Muscle layer of colon (tissue), 2 donors: ENCODE measurements around the gene ARMH3.
"Not testable (repeated sequence)": the region's sequence is repeated elsewhere in the genome, so short reads cannot be mapped to it uniquely, and the experiment has no call there.

Source experiments
- H3K27ac ChIP-seq: one replicate; pipeline ENCODE4 v1.7.0; 2013; ENCODE audit warnings: low read depth, mild to moderate bottlenecking, low read length, moderate library complexity
- H3K27me3 ChIP-seq, 2 donors: one replicate each; pipeline ENCODE4 v1.7.0; 2013; ENCODE audit warnings: low read length in 2 of 2, mild to moderate bottlenecking in 2 of 2; ENCODE audit not compliant: insufficient read depth in 2 of 2, control insufficient read depth in 1 of 2
- H3K36me3 ChIP-seq: one replicate; pipeline ENCODE4 v1.7.0; 2013; ENCODE audit warnings: mild to moderate bottlenecking, low read length; ENCODE audit not compliant: insufficient read depth
- H3K4me1 ChIP-seq: one replicate; pipeline ENCODE4 v1.7.0; 2013; ENCODE audit warnings: mild to moderate bottlenecking, low read length; ENCODE audit not compliant: insufficient read depth
- H3K4me3 ChIP-seq, 2 donors: one replicate each; pipeline ENCODE4 v1.7.0; 2013; ENCODE audit warnings: low read length in 2 of 2, low read depth in 1 of 2, mild to moderate bottlenecking in 1 of 2, moderate library complexity in 1 of 2
- H3K9ac ChIP-seq: one replicate; pipeline ENCODE4 v1.7.0; 2013; ENCODE audit warnings: low read length
- H3K9me3 ChIP-seq: one replicate; pipeline ENCODE4 v1.7.0; 2013; ENCODE audit warnings: mild to moderate bottlenecking, low read length
- donor health status: abdominal sarcoma.
- donor health status: Adenocarcinoma of cecum.

The ARMH3 gene

DNA sequence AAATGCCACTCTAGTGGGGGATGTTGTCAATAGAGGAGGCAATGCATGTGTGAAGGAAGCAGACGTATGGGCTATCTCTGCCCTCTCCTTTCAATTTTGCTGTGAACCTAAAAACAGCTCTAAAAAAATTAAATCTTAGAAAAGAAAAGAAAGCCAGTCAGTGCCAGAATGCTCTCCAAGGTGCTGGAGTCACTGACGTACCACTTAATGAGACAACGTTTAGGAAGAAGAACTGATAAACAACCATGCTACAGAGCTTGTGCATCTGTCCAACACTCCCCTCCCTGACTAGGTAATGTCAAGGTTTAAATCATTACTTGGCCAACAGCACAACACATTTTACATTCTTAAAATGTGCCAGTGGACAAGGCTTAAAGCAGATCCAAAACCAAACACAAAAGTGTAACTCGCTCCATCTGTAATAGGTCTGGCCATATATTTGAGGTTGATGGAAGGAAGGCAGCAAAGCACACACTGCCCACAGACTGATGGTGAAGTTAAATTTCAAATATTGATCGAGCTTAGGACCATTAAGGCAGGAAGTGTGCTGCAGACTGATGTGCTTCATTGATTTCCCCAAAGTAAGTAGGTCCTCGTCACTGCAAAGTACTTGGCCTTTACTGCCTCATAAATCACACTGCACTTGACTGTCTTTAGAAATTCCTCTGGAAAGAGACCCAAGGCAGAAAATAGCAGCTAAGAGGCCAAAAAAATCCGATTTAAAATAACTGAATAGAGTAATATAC, 15.5 kb downstream of the ARMH3 start:
- Histone ChIP-seq H3K36me3 (peaks cover 12% of the 10 kb centered on the region), H3K4me1 (peaks cover 5% of the 10 kb centered on the region), H3K4me3 (no peak overlapping the region), H3K9ac (no peak overlapping the region), H3K27me3 (no peaks in the 10 kb centered on the region), H3K27ac (no peak overlapping the region), H3K9me3 (no peaks in the 10 kb centered on the region)

DNA sequence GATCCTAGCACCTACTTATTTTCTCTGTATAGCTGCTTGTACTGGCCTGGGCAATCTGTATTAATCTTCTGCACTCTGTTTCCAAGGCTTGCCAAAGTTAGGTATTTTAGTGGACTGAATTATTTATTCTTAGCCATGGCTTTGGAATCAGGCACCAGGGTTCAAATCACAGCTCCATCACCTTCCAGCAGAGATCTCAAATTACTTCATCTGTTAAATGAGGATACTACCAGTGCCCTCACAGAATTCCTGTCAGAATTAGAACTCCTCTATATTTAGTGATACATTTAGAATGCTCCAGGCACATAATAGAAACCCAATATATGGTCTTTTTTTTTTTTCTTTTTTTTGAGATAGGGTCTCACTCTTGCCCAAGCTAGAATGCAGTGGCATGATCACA, 17.6 kb downstream of the ARMH3 start:
- Histone ChIP-seq H3K9ac (no peak overlapping the region), H3K27ac (no peak overlapping the region), H3K4me1 (peaks cover 5% of the 10 kb centered on the region), H3K36me3 (peaks cover 17% of the 10 kb centered on the region), H3K27me3 (no peaks in the 10 kb centered on the region), H3K9me3 (no peaks in the 10 kb centered on the region), H3K4me3 (no peak overlapping the region)

- not testable (repeated sequence) for H3K4me1 ChIP-seq, H3K9ac ChIP-seq, H3K9me3 ChIP-seq, H3K27ac ChIP-seq, H3K27me3 ChIP-seq, H3K4me3 ChIP-seq
- peaks cover 24% of the 10 kb centered on the region for H3K36me3 ChIP-seq
Observed at GRCh38 chr10:102035807-102036206, 20.2 kb downstream of the ARMH3 start.

- Histone ChIP-seq H3K9me3 (no peaks in the 10 kb centered on the region), H3K9ac (no peak overlapping the region), H3K4me3 (no peak overlapping the region), H3K27me3 (no peaks in the 10 kb centered on the region), H3K27ac (no peak overlapping the region), H3K4me1 (no peaks in the 10 kb centered on the region), H3K36me3 (peaks cover 27% of the 10 kb centered on the region)
Observed at GRCh38 chr10:102033787-102034186, 22.2 kb downstream of the ARMH3 start.

- Histone ChIP-seq H3K36me3 (peaks cover 41% of the 10 kb centered on the region), H3K4me1 (no peaks in the 10 kb centered on the region)
Observed at GRCh38 chr10:102027261-102027660, 28.7 kb downstream of the ARMH3 start.

DNA sequence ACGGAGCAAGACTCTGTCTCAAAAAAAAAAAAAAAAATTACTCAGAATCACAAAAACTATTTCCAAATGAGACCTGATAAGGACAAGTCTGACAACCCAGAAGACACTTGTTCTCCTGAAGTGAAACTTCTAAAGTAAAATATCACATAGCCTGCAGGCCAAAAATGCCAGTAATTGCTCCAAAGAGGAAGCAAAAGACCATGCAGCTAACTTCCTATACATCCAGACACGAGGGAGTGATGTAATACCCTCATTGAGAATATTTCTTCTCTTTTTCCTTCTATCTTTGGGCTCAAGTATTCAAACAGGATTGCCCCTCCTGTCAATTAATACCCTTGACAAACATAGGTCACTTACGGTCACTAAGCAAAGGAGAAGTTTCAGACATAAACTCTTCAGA, 31.2 kb downstream of the ARMH3 start:
- H3K27ac ChIP-seq: no peak overlapping the region
- no peaks in the 10 kb centered on the region for H3K27me3 ChIP-seq
- H3K4me3 ChIP-seq: no peak overlapping the region
- H3K36me3 ChIP-seq: peaks cover 35% of the 10 kb centered on the region
- H3K9me3 ChIP-seq: no peaks in the 10 kb centered on the region
- no peaks in the 10 kb centered on the region for H3K4me1 ChIP-seq
- no peak overlapping the region for H3K9ac ChIP-seq

More at GRCh38 chr10:102027261-102027660, 28.7 kb downstream of the ARMH3 start:
- Histone ChIP-seq H3K9ac (no peak overlapping the region), H3K9me3 (no peaks in the 10 kb centered on the region), H3K27ac (no peak overlapping the region), H3K4me3 (no peak overlapping the region), H3K27me3 (no peaks in the 10 kb centered on the region)

DNA sequence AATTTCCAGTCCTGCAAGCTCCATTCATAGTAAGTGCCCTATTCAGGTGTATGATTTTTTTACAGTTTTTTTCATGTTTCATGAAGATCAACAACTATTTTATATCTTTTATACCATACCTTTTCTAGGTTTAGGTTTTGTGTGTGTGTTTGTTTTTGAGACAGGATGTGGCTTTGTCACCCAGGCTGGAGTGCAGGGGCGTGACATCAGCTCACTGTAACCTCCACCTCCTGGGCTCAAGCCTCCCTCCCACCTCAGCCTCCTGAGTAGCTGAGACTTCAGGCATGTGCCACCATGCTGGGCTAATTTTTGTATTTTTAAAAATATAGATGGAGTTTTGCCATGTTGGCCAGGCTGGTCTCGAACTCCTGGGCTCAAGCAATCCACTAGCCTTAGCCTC, 35.0 kb downstream of the ARMH3 start:
- peaks cover 34% of the 10 kb centered on the region for H3K36me3 ChIP-seq
- no peak overlapping the region for H3K27ac ChIP-seq

DNA sequence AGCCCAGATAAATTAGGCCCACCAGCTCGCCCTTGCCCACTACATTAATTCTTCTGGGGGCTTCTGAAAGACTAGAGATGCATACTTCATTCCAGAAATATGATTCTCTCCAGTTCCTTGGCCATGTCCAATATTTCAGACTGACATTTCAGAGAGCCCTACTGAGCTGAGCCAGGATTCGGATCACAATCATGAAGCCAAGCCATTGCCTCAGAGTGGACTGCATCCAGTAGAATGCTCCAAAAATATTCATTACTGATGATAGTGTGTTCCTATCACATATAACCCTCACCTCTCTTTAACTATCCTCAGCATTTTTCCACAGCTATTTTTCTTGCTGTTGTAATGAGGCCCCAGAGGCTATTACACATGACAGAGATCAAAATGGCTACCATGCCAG, 38.7 kb downstream of the ARMH3 start:
- Histone ChIP-seq H3K4me1 (no peaks in the 10 kb centered on the region), H3K36me3 (peaks cover 38% of the 10 kb centered on the region), H3K9me3 (no peaks in the 10 kb centered on the region), H3K4me3 (no peak overlapping the region), H3K27me3 (no peaks in the 10 kb centered on the region), H3K27ac (no peak overlapping the region), H3K9ac (no peak overlapping the region)

More for the DNA sequence above, 35.0 kb downstream of the ARMH3 start:
- Histone ChIP-seq H3K4me1 (no peaks in the 10 kb centered on the region), H3K9ac (no peak overlapping the region), H3K27me3 (no peaks in the 10 kb centered on the region), H3K4me3 (no peak overlapping the region), H3K9me3 (no peaks in the 10 kb centered on the region)

DNA sequence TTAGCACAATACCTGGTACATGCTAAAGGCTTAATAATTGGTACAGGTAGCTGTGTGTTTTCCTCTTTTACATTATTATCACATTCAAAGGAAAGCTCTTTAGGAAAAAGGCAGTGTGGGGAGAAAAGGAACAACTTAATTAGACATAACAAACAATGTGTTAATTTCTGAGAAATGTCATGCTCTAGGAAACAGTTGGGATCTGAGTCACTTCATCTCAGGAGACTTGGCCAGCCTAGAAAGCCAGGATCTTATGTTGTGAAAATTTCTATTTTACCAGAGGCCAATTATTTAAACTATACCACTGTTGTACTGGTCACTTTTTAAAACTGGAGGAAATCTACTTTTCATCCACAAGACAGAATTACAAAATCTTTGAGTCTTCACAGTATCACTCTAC, 39.6 kb downstream of the ARMH3 start:
- no peaks in the 10 kb centered on the region for H3K9me3 ChIP-seq
- peaks cover 38% of the 10 kb centered on the region for H3K36me3 ChIP-seq
- no peaks in the 10 kb centered on the region for H3K4me1 ChIP-seq
- H3K27ac ChIP-seq: no peak overlapping the region
- no peaks in the 10 kb centered on the region for H3K27me3 ChIP-seq
- H3K9ac ChIP-seq: no peak overlapping the region
- H3K4me3 ChIP-seq: no peak overlapping the region

- Histone ChIP-seq H3K36me3 (peaks cover 26% of the 10 kb centered on the region), H3K4me3 (no peak overlapping the region)
Observed at GRCh38 chr10:102010961-102011360, 45.0 kb downstream of the ARMH3 start.

DNA sequence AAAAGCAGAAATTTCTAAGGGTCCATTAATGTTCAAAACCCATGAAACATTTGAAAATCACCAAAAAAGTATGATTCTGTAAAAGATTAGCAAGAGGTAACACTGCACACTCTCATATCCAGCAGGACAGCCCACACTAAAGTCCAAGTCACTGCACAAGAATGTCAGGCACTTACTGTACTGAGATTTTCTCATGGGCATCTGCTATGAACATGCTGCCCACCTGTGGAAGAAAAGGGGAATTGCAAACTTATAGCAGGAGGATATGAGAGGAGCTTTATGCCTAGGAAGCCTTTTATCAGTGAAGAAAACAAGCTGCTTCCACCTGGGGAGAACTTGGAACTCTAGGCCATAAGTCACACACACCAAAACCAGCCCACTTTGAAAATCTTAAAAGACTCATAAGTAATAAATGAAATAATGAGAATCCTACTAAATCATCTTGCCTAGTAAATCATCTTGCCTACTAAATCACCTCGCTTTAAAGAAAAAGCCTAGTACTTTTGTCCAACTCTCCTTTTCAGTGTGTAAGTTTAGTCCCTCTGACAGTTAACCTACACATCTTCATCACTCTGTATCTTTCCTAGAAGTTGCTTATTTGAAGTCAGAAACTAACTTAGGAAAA, 46.1 kb downstream of the ARMH3 start:
- peaks cover 33% of the 10 kb centered on the region for H3K36me3 ChIP-seq
- H3K9me3 ChIP-seq: no peaks in the 10 kb centered on the region
- H3K27me3 ChIP-seq: no peaks in the 10 kb centered on the region
- H3K27ac ChIP-seq: no peak overlapping the region
- H3K4me3 ChIP-seq: no peak overlapping the region
- H3K4me1 ChIP-seq: no peaks in the 10 kb centered on the region
- H3K9ac ChIP-seq: no peak overlapping the region

More at GRCh38 chr10:102010961-102011360, 45.0 kb downstream of the ARMH3 start:
- no peaks in the 10 kb centered on the region for H3K27me3 ChIP-seq
- H3K9me3 ChIP-seq: no peaks in the 10 kb centered on the region
- H3K9ac ChIP-seq: no peak overlapping the region
- H3K27ac ChIP-seq: no peak overlapping the region
- H3K4me1 ChIP-seq: no peaks in the 10 kb centered on the region

DNA sequence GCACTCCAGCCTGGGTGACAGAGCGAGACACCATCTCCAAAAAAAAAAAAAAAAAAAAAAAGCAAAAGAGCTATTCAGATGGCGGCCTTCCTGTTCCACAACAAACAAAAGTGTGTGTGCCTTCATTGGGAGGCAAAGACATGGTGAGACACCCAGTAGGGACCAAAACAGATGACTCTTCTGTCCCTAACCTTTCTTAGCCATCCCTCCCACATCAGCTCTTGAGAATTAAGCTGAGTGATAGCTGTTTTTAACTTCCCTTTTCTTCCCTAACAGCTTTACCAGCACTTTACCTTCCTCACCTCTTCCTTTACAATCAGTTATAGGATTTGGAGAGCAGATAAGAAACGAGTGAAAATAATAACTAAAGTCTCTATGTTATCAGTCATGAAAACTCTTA, 48.2 kb downstream of the ARMH3 start:
- peaks cover 24% of the 10 kb centered on the region for H3K36me3 ChIP-seq
- no peaks in the 10 kb centered on the region for H3K9me3 ChIP-seq
- H3K9ac ChIP-seq: no peak overlapping the region

More for the DNA sequence above, 48.2 kb downstream of the ARMH3 start:
- Histone ChIP-seq H3K4me1 (no peaks in the 10 kb centered on the region), H3K4me3 (no peak overlapping the region), H3K27ac (no peak overlapping the region), H3K27me3 (no peaks in the 10 kb centered on the region)
